HAP-1 (cell line): ENCODE data around the gene LENG1.

Experiments
- DNase-seq, 2 experiments: peaks; one replicate each; pipeline ENCODE4 v3.0.0-alpha.2; 2016 to 2020; ENCODE audit warnings: low spot score in 2 of 2
- H3K27me3 ChIP-seq: fragments of 250-450 bp; sonication (Bioruptor Pico); 2 replicates; pipeline ENCODE4 v1.5.1; 2020; ENCODE audit warnings: low read depth, mild to moderate bottlenecking, moderate library complexity
- H3K36me3 ChIP-seq: fragments of 250-450 bp; sonication (Bioruptor Pico); replicated peaks from 2 replicates; pipeline ENCODE4 v1.5.1; 2020; ENCODE audit warnings: mild to moderate bottlenecking
- H3K4me1 ChIP-seq: fragments of 250-450 bp; sonication (Bioruptor Pico); 2 replicates; pipeline ENCODE4 v1.5.1; 2020; ENCODE audit warnings: mild to moderate bottlenecking
- H3K4me3 ChIP-seq: fragments of 250-450 bp; sonication (Bioruptor Pico); 2 replicates; pipeline ENCODE4 v1.5.1; 2020; ENCODE audit warnings: mild to moderate bottlenecking, moderate library complexity
- H3K9me3 ChIP-seq: fragments of 250-450 bp; sonication (Bioruptor Pico); 2 replicates; pipeline ENCODE4 v1.5.1; 2020; ENCODE audit warnings: mild to moderate bottlenecking, moderate library complexity
- in situ Hi-C: fragments of 300-500 bp; cut with MboI; formaldehyde crosslinking; loops from 3 replicates; pipeline ENCODE4 v1.14.3; 2020; ENCODE audit warnings: low sequenced_read_pairs, inconsistent platforms, mixed read lengths

Gene LENG1

DNA sequence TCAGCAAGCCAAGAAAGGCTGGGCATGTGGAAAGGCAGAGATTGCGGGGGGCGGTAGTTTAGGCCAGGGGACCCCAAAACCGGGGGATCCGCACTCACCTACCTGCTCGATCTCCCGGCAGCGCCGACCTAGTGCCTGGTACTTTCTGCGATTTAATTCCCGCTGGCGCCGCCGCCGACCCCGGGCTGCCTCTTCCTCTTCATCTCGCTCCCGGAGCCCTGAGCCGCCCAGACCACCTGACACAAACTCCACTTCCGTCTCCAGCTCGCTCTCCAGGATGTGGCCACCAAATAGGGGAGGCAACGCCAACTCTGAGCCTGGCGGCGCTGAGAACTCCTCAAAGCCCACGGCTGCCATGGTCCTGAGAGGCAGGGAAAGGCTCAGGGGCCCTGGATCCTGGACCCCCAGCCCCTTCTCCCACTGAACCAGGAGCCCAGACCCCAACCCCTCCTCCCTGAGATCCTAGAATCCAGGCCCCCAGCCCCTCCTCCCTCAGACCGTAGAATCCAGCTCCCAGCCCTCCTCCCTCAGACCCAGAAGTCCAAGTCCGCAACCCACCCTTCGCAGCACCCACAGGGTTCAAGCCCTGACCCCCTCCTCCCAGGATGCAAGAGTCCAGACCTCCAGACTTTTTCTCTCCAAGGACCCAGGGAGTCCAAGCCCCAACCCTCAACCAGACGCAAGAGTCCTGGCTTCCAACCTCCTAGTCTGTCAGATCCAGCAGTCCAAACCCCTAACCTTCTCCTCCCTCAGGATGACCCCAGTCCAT lies 45.0 kb downstream of the LENG1 start:
- H3K27me3 ChIP-seq = no peaks in the 10 kb centered on the region
- peaks cover 3% of the 10 kb centered on the region for H3K4me1 ChIP-seq
- no peaks in the 10 kb centered on the region for H3K9me3 ChIP-seq
- DNase-seq = peak; percentile 24 to 70
- peak overlapping the region; percentile 59 for H3K4me3 ChIP-seq
- in situ Hi-C loops = no loop called here
- H3K36me3 ChIP-seq = peaks cover 18% of the 10 kb centered on the region

GRCh38 chr19:54109651-54110050 lies 49.9 kb downstream of the LENG1 start:
- in situ Hi-C loops = no loop called here

DNA sequence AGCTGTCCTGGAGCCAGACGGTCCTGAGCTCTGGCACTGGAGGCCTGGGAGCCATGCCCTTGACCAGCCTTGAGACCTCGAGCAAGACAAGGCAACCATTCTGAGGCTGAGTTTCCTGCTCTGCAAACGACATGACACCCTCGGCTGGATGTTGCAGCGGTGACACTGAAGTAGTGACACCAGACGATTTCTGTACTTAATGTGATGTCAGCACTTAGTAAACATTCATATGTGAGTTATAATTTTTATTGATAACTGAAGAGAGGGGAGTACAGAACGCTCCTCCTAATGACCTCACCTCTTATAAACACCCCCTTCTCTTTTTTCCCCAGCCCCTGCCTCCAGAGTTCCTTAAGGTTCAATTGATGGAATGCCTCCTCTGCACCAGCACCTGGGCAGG lies 51.0 kb downstream of the LENG1 start:
- in situ Hi-C loops = no loop called here
- H3K27me3 ChIP-seq = no peaks in the 10 kb centered on the region
- H3K4me3 ChIP-seq = no peak overlapping the region
- no peaks in the 10 kb centered on the region for H3K4me1 ChIP-seq
- H3K36me3 ChIP-seq = peaks cover 66% of the 10 kb centered on the region
- peak in 1 of 2 experiments; percentile 1 for DNase-seq
- no peaks in the 10 kb centered on the region for H3K9me3 ChIP-seq

More at GRCh38 chr19:54109651-54110050, 49.9 kb downstream of the LENG1 start:
- no peaks in the 10 kb centered on the region for H3K9me3 ChIP-seq
- no peaks in the 10 kb centered on the region for H3K27me3 ChIP-seq
- no peak overlapping the region for H3K4me3 ChIP-seq
- peak in 1 of 2 experiments; percentile 5 for DNase-seq
- H3K4me1 ChIP-seq = peaks cover 3% of the 10 kb centered on the region; the same call in 1 of the 2 replicates
- H3K36me3 ChIP-seq = peaks cover 62% of the 10 kb centered on the region

- in situ Hi-C loops = no loop called here
- H3K36me3 ChIP-seq = peaks cover 66% of the 10 kb centered on the region
- DNase-seq = peak in 1 of 2 experiments; percentile 5
Measured at GRCh38 chr19:54107876-54108490, 51.5 kb downstream of the LENG1 start.

DNA sequence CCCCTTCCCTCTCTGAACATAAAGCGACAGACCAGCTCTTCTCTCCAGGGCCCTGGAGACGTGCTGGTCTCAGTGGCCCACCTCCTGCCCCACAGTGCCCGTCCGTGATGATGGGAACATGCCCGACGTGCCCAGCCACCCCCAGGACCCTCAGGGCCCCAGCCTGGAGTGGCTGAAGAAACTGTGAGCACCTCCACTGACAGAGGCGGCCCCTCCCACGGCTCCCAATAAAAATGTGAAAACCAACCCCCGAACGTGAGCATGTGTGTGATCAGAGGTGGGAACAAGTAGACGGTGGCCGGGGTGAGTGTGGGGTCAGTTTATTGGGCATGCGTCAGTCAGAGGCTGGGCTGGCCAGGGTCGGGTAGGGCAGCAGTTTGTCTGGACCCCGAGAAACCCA lies 52.8 kb downstream of the LENG1 start:
- Histone ChIP-seq H3K4me1 (no peaks in the 10 kb centered on the region), H3K27me3 (no peaks in the 10 kb centered on the region), H3K4me3 (no peak overlapping the region), H3K9me3 (no peaks in the 10 kb centered on the region), H3K36me3 (peaks cover 62% of the 10 kb centered on the region)
- in situ Hi-C loops = no loop called here
- DNase-seq = peak in 1 of 2 experiments; percentile 1

More at GRCh38 chr19:54107876-54108490, 51.5 kb downstream of the LENG1 start:
- no peaks in the 10 kb centered on the region for H3K4me1 ChIP-seq
- no peaks in the 10 kb centered on the region for H3K9me3 ChIP-seq
- no peaks in the 10 kb centered on the region for H3K27me3 ChIP-seq
- H3K4me3 ChIP-seq = no peak overlapping the region

GRCh38 chr19:54105796-54106195 lies 53.7 kb downstream of the LENG1 start:
- no peaks in the 10 kb centered on the region for H3K27me3 ChIP-seq
- H3K4me3 ChIP-seq = no peak overlapping the region
- H3K36me3 ChIP-seq = peaks cover 58% of the 10 kb centered on the region
- H3K9me3 ChIP-seq = no peaks in the 10 kb centered on the region
- H3K4me1 ChIP-seq = no peaks in the 10 kb centered on the region
- no peak for DNase-seq
- in situ Hi-C loops = no loop called here
